B cell (primary cell): ENCODE data around the gene ILK. TPM values are rescaled to one million over a fixed set of nuclear protein-coding genes. Genes with fewer than 3 reads are reported as not detected.

Source experiments
- ATAC-seq: fragments of 200-7000 bp; cut with Tn5 transposase; one replicate; pipeline ENCODE4 v1.10.0; 2021; ENCODE audit warnings: low read depth, mild to moderate bottlenecking, moderate number of reproducible peaks, moderate library complexity
- CTCF ChIA-PET: fragments of 350-600 bp; sonication (Branson Sonifier 250); formaldehyde crosslinking; loops from one replicate; lab custom pipeline; 2021; ENCODE audit warnings: antibody characterized with exemption, inconsistent platforms; lab: Charles Lee
- POLR2A ChIA-PET: fragments of 350-600 bp; sonication (Branson Sonifier 250); formaldehyde crosslinking; loops from one replicate; lab custom pipeline; 2021; ENCODE audit warnings: antibody characterized with exemption; lab: Charles Lee
- DNase-seq: peaks from one replicate; pipeline ENCODE4 v3.0.0; 2013
- H2AFZ ChIP-seq: 2 replicates; pipeline ENCODE4 v1.6.1; 2012; ENCODE audit warnings: mild to moderate bottlenecking, low read depth, low read length; ENCODE audit not compliant: insufficient read depth, poor library complexity, severe bottlenecking
- H3K27ac ChIP-seq, 2 donors: 1 replicate in 1 of 2; 2 replicates in 1 of 2; pipeline ENCODE4 v1.5.1; 2012 to 2013; ENCODE audit warnings: low read length in 2 of 2, mild to moderate bottlenecking in 2 of 2, moderate library complexity in 1 of 2
- H3K27me3 ChIP-seq, 4 experiments: fragments of 200-600 bp in 1 of 4; sonication (generic) in 1 of 4; replicated peaks in 1 of 4; 1 replicate in 2 of 4; 2 replicates in 2 of 4; pipeline versions ENCODE4 v1.6.1 to v1.7.0; 2013 to 2016; ENCODE audit warnings: low read length in 3 of 4, mild to moderate bottlenecking in 2 of 4, mixed read lengths in 1 of 4, moderate library complexity in 1 of 4; ENCODE audit not compliant: insufficient read depth in 4 of 4, control insufficient read depth in 3 of 4; ENCODE audit errors: control extremely low read depth in 1 of 4
- H3K36me3 ChIP-seq, 2 experiments: replicated peaks in 1 of 2; 1 replicate in 1 of 2; 2 replicates in 1 of 2; pipeline versions ENCODE4 v1.6.1 to v1.7.1; 2013; ENCODE audit warnings: low read length in 1 of 2; ENCODE audit not compliant: insufficient read depth in 2 of 2, control insufficient read depth in 1 of 2; ENCODE audit errors: control extremely low read depth in 1 of 2, extremely low read depth in 1 of 2
- H3K4me1 ChIP-seq, 2 donors: fragments of 200-600 bp in 1 of 2; sonication (generic) in 1 of 2; 1 replicate in 1 of 2; 2 replicates in 1 of 2; pipeline versions ENCODE4 v1.5.1 to v1.6.1; 2013 to 2017; ENCODE audit warnings: low read length in 2 of 2; ENCODE audit not compliant: control insufficient read depth in 2 of 2, insufficient read depth in 2 of 2
- H3K4me2 ChIP-seq: replicated peaks from 2 replicates; pipeline ENCODE3; 2012; ENCODE audit warnings: mild to moderate bottlenecking, low read depth, low read length; ENCODE audit not compliant: poor library complexity, severe bottlenecking
- H3K4me3 ChIP-seq, 5 experiments: fragments of 200-600 bp in 1 of 5; sonication (generic) in 1 of 5; 1 replicate in 3 of 5; 2 replicates in 2 of 5; pipeline versions ENCODE4 v1.5.1 to v1.7.0; 2011 to 2016; ENCODE audit warnings: low read length in 4 of 5, mild to moderate bottlenecking in 4 of 5, low read depth in 2 of 5, control low read depth in 1 of 5, moderate library complexity in 1 of 5; ENCODE audit not compliant: insufficient read depth in 1 of 5; ENCODE audit errors: control extremely low read depth in 1 of 5, extremely low read depth in 1 of 5
- H3K79me2 ChIP-seq: fragments of 200-600 bp; sonication (generic); one replicate; pipeline ENCODE4 v1.6.0; 2016; ENCODE audit warnings: low read length; ENCODE audit not compliant: control insufficient read depth, insufficient read depth
- H3K9ac ChIP-seq: fragments of 200-600 bp; sonication (generic); 2 replicates; pipeline ENCODE4 v1.6.1; 2017; ENCODE audit warnings: mild to moderate bottlenecking, low read length, moderate library complexity
- H3K9me3 ChIP-seq, 3 donors: one replicate each; pipeline versions ENCODE4 v1.6.1 to v1.7.1; 2013; ENCODE audit warnings: low read length in 2 of 3; ENCODE audit not compliant: control insufficient read depth in 2 of 3, insufficient read depth in 1 of 3; ENCODE audit errors: control extremely low read depth in 1 of 3
- H4K20me1 ChIP-seq: 2 replicates; pipeline ENCODE4 v1.6.0; 2012; ENCODE audit warnings: mild to moderate bottlenecking, low read length; ENCODE audit not compliant: insufficient read depth, control insufficient read depth, poor library complexity, severe bottlenecking
- H3K27ac Mint-ChIP-seq: one replicate; pipeline ENCODE4 v1.8.0; 2021; ENCODE audit warnings: mixed read lengths
- H3K27me3 Mint-ChIP-seq: one replicate; pipeline ENCODE4 v1.8.0; 2021; ENCODE audit warnings: mixed read lengths
- H3K4me1 Mint-ChIP-seq: one replicate; pipeline ENCODE4 v1.8.0; 2021; ENCODE audit warnings: mixed read lengths
- H3K4me3 Mint-ChIP-seq: one replicate; pipeline ENCODE4 v1.8.0; 2021; ENCODE audit warnings: mixed read lengths
- H3K9me3 Mint-ChIP-seq: one replicate; pipeline ENCODE4 v1.8.0; 2022; ENCODE audit warnings: mixed read lengths; ENCODE audit not compliant: insufficient read depth
- EZH2 ChIP-seq: IDR thresholded peaks from 2 replicates; pipeline ENCODE4 v1.6.1; 2012; ENCODE audit warnings: borderline replicate concordance, low read depth, mild to moderate bottlenecking, moderate library complexity, low read length; ENCODE audit not compliant: insufficient read depth, poor library complexity, severe bottlenecking
- WGBS: methylation state at CpG from one replicate; pipeline ENCODE4 v1.1.5; 2013; ENCODE audit warnings: missing lambda C conversion rate; ENCODE audit not compliant: insufficient coverage; 5-methylcytosine and 5-hydroxymethylcytosine counted together
- intact Hi-C: fragments of 100-400 bp; cut with micrococcal nuclease; formaldehyde crosslinking; loops from one replicate; pipeline ENCODE4 v1.10.0; 2022
- polyA plus RNA-seq: library from polyadenylated mRNA; depleted of rRNA; stranded (reverse); fragments of >200 nt; gene quantifications from 2 replicates; pipeline ENCODE4 v1.2.3, GENCODE V29; 2012
- total RNA-seq, 2 donors: library from RNA; stranded (reverse); fragments of 120-200 nt in 1 of 2; gene quantifications; 1 replicate in 1 of 2; 2 replicates in 1 of 2; pipeline versions ENCODE4 v1.2.3 to v1.2.4, GENCODE V29; 2013 to 2022
- TF ChIP-seq, protein P1 (sequence below): fragments of 200-600 bp; IDR thresholded peaks from one replicate; pipeline ENCODE4 v1.8.0; 2022; ENCODE audit warnings: antibody characterized with exemption, mild to moderate bottlenecking

The ILK gene
- total and polyA plus RNA-seq, 2 donors (not counting 1 experiment from before 2014, with no cell fraction given) = 88.5 to 131 TPM

- Histone ChIP-seq H3K9ac (no peak overlapping the region), H3K36me3 (no peaks in the 10 kb centered on the region), H2AFZ (no peak overlapping the region), H3K4me3 (no peak overlapping the region), H3K27me3 (no peaks in the 10 kb centered on the region), H3K9me3 (no peaks in the 10 kb centered on the region), H3K27ac (no peak overlapping the region), H3K4me1 (peaks cover 22 to 24% of the 10 kb centered on the region in 2 donors), H3K4me2 (no peak overlapping the region), H4K20me1 (no peaks in the 10 kb centered on the region), H3K79me2 (peaks cover 6% of the 10 kb centered on the region)
- Mint-ChIP-seq H3K4me3 (no peak overlapping the region), H3K27me3 (no peaks in the 10 kb centered on the region), H3K9me3 (no peaks in the 10 kb centered on the region), H3K4me1 (peaks cover 20% of the 10 kb centered on the region), H3K27ac (no peak overlapping the region)
- ChIA-PET POLR2A (no interaction called here), CTCF (interaction anchor here (1.1 kb wide), 2 partner anchors 44 to 132 kb away, joined by 3 to 4 read pairs; no protein-coding TSS in a partner anchor)
- ATAC-seq (no peak), DNase-seq (no peak)
- TF ChIP-seq, protein P1, sequence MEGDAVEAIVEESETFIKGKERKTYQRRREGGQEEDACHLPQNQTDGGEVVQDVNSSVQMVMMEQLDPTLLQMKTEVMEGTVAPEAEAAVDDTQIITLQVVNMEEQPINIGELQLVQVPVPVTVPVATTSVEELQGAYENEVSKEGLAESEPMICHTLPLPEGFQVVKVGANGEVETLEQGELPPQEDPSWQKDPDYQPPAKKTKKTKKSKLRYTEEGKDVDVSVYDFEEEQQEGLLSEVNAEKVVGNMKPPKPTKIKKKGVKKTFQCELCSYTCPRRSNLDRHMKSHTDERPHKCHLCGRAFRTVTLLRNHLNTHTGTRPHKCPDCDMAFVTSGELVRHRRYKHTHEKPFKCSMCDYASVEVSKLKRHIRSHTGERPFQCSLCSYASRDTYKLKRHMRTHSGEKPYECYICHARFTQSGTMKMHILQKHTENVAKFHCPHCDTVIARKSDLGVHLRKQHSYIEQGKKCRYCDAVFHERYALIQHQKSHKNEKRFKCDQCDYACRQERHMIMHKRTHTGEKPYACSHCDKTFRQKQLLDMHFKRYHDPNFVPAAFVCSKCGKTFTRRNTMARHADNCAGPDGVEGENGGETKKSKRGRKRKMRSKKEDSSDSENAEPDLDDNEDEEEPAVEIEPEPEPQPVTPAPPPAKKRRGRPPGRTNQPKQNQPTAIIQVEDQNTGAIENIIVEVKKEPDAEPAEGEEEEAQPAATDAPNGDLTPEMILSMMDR = no peak
- TF ChIP-seq EZH2 = no peak
- intact Hi-C loops = no loop called here
- 95% methylated on average over 31 of the region's 31 CpGs for WGBS
Measured at GRCh38 chr11:6623391-6624363, 20.1 kb downstream of the ILK start.

DNA sequence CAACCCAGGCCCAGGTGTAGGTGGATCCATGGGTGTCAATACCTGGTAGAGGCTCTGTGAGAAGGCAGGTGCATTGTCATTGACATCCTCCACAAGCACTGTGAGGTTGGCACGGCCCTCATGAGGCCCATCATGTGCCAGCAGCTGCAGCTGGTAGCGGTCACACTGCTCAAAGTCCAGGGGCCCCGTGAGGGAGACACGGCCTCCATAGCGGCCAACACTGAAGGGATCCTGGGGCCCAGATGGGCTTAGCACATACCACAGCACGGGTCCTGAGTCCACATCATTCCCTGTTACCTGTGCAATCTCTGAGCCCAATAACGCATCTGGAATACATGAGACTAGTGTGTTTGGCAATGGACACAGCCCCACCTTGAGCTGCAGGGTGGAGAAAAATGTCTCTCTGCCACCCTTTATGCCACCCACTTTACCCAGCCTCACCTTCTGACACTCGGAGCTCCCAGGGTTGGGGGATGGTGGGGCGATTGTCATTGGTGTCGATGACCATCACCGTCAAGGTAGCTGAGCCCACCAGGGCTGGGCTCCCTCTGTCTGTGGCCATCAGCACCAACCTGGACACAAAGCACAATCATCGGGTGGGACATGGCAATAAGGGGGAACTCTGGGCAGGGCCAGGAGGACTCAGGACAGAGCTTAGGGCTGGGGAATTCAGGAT, 21.7 kb downstream of the ILK start:
- Histone ChIP-seq H3K4me2 (no peak overlapping the region), H3K27me3 (no peaks in the 10 kb centered on the region), H3K79me2 (no peaks in the 10 kb centered on the region), H3K9me3 (no peaks in the 10 kb centered on the region), H3K27ac (no peak overlapping the region), H3K4me3 (no peak overlapping the region), H3K4me1 (peaks cover 12 to 15% of the 10 kb centered on the region in 2 donors), H3K9ac (no peak overlapping the region), H2AFZ (no peak overlapping the region), H3K36me3 (no peaks in the 10 kb centered on the region), H4K20me1 (no peaks in the 10 kb centered on the region)
- intact Hi-C loops = no loop called here
- TF ChIP-seq, protein P1 = no peak
- no peak for TF ChIP-seq EZH2
- DNase-seq (no peak), ATAC-seq (no peak)
- H3K27ac Mint-ChIP-seq = no peak overlapping the region
- H3K4me3 Mint-ChIP-seq = no peak overlapping the region
- ChIA-PET CTCF (no interaction called here), POLR2A (no interaction called here)
- H3K4me1 Mint-ChIP-seq = peaks cover 22% of the 10 kb centered on the region
- 91% methylated on average over 9 of the region's 12 CpGs for WGBS
- H3K9me3 Mint-ChIP-seq = no peaks in the 10 kb centered on the region
- no peaks in the 10 kb centered on the region for H3K27me3 Mint-ChIP-seq
